Measurements from ENCODE around the gene CDH26. TPM values are rescaled to one million over a fixed set of nuclear protein-coding genes. Genes with fewer than 3 reads are reported as not detected.

The CDH26 gene
- polyA plus RNA-seq, 1 experiment: 0.18 TPM

DNA sequence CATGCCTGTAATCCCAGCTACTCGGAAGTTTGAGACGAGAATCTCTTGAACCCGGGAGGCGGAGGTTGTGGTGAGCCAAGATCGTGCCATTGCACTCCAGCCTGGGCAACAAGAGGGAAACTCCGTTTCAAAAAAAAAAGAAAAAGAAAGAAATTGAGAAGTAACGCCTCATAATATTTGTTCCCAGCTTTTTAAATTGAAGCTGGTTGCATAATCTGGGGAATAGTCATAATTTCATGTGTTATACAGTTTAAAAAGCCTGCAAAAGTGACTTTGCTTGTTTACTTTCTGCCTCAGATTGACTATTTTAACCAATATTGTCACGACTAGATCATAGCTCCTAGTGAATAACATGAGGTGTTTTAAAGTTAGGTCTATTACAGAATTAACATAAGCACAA is 10.8 kb upstream of the CDH26 start:
- peaks cover 7% of the 10 kb centered on the region for H3K36me3 ChIP-seq (ENCODE audit: control insufficient read depth, insufficient read depth, low read length)
- no peak overlapping the region for H3K4me3 ChIP-seq (ENCODE audit: low read depth, low read length)
- TF ChIP-seq, protein P1, sequence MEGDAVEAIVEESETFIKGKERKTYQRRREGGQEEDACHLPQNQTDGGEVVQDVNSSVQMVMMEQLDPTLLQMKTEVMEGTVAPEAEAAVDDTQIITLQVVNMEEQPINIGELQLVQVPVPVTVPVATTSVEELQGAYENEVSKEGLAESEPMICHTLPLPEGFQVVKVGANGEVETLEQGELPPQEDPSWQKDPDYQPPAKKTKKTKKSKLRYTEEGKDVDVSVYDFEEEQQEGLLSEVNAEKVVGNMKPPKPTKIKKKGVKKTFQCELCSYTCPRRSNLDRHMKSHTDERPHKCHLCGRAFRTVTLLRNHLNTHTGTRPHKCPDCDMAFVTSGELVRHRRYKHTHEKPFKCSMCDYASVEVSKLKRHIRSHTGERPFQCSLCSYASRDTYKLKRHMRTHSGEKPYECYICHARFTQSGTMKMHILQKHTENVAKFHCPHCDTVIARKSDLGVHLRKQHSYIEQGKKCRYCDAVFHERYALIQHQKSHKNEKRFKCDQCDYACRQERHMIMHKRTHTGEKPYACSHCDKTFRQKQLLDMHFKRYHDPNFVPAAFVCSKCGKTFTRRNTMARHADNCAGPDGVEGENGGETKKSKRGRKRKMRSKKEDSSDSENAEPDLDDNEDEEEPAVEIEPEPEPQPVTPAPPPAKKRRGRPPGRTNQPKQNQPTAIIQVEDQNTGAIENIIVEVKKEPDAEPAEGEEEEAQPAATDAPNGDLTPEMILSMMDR (IDR thresholded peaks at IDR 0.05; ENCODE audit: insufficient read depth, low read depth, low read length): no peak
- ChIA-PET CTCF (interaction anchor here (1.1 to 1.7 kb wide), 5 partner anchors 8 to 259 kb away, joined by 3 to 9 read pairs (median 5); no protein-coding TSS in a partner anchor), POLR2A (no interaction called here)
- DNase-seq (ENCODE audit: low read depth): no peak
- no peaks in the 10 kb centered on the region for H3K27me3 ChIP-seq (ENCODE audit: control insufficient read depth, insufficient read depth, low read length)

DNA sequence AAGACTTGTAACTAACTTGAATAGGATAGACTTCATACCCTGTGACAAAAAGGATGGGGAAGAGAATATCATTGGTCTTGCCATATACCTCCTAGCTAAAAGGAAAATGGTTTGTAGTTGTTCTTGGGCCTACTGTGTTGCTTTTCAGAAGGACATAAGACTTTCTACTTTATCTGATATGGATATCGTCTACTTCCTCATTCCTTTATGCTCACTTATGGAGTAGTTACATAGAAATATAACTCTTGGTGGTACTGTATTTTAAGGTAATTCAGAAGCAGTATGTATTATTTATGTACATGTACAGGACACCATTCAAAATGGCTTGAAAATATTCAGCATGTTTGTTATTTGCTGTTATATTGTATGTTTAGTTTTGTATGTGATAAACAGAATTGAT is 10.0 kb upstream of the CDH26 start:
- no peak for DNase-seq (ENCODE audit: low read depth)
- ChIA-PET POLR2A (no interaction called here), CTCF (interaction anchor here (0.6 to 2.2 kb wide), 7 partner anchors 8 to 262 kb away, joined by 3 to 11 read pairs (median 4); partner anchors contain the start of genes FAM217B, PPP1R3D and SYCP2)
- H3K27me3 ChIP-seq (ENCODE audit: control insufficient read depth, insufficient read depth, low read length): no peaks in the 10 kb centered on the region
- TF ChIP-seq, protein P1 (IDR thresholded peaks at IDR 0.05; ENCODE audit: insufficient read depth, low read depth, low read length): no peak
- H3K4me3 ChIP-seq (ENCODE audit: low read depth, low read length): no peak overlapping the region
- H3K36me3 ChIP-seq (ENCODE audit: control insufficient read depth, insufficient read depth, low read length): peaks cover 7% of the 10 kb centered on the region

DNA sequence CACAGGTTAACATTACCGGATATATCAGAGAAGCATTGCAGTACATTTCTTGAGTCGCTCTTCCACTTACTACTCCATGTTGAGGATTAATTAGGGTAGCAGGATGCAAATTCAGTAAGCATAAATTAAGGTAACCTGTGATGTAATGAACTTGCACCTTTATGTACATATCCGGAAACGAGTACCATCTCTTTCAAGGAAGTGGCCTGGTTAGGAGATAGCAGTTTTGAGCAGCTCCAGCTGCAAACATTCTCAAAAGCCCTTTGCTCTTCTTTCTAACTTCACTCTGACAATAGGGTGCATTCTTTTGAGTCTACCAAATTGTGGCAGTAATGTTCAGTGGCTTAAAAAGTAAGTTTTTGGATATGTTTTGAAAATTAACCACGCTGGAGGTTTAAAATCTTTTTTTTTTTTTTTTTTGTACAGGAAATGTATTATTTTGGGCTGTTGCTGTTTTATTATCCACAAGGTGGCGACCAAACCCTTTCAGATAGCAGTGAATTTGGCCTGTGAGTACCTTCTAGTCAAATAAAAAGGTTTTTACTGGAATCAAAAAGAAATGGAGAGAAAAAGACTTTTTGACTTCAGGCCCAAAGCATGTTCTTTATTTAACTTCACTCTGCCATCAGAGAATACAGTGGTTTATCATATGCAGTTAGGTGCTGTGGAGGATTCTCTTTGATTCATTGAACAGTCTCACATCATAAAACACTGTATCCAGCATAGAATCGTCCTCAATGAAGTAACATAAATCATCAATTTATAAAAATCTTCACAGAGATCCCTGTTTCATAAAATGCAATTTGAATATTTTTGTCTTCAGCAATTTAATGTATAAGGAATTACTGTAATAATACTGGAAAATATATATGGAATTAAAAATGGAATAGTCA is 9.1 kb upstream of the CDH26 start:
- Histone ChIP-seq H3K4me3 (ENCODE audit: low read depth, low read length) (no peak overlapping the region), H3K36me3 (ENCODE audit: control insufficient read depth, insufficient read depth, low read length) (peaks cover 4% of the 10 kb centered on the region; the same call in 1 of the 2 replicates), H3K27me3 (ENCODE audit: control insufficient read depth, insufficient read depth, low read length) (no peaks in the 10 kb centered on the region)
- no peak for DNase-seq (ENCODE audit: low read depth)
- POLR2A ChIA-PET: no interaction called here
- CTCF ChIA-PET: interaction anchor here (0.6 to 2.2 kb wide), 8 partner anchors 9 to 262 kb away, joined by 3 to 11 read pairs (median 6); partner anchors contain the start of genes FAM217B, PPP1R3D and SYCP2
- TF ChIP-seq, protein P1 (IDR thresholded peaks at IDR 0.05; ENCODE audit: insufficient read depth, low read depth, low read length): peak; percentile 67

DNA sequence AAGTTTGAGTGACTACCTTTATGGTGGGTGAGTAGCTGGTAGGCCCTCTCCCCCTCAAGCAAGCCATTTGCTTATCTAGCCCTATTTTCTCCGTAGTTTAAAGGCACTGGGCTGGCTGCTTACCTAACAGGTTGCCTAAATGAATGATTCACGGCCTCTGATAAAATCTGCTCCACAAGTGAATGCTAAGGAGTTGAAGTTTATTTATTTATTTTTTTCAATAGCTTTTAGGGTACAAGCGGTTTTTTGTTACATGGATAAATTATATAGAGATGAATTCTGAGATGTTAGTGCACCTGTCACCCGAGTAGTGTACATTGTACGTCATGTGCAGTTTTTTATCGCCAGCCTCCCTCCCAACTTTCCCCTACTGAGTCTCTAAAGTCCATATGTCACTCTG is 8.3 kb upstream of the CDH26 start:
- H3K4me3 ChIP-seq (ENCODE audit: low read depth, low read length): no peak overlapping the region
- H3K27me3 ChIP-seq (ENCODE audit: control insufficient read depth, insufficient read depth, low read length): no peaks in the 10 kb centered on the region
- ChIA-PET CTCF (interaction anchor here (0.7 to 2.9 kb wide), 7 partner anchors 9 to 261 kb away, joined by 3 to 12 read pairs (median 7); partner anchors contain the start of genes FAM217B, PPP1R3D and SYCP2), POLR2A (no interaction called here)
- no peaks in the 10 kb centered on the region for H3K36me3 ChIP-seq (ENCODE audit: control insufficient read depth, insufficient read depth, low read length)
- TF ChIP-seq, protein P1 (IDR thresholded peaks at IDR 0.05; ENCODE audit: insufficient read depth, low read depth, low read length): no peak
- no peak for DNase-seq (ENCODE audit: low read depth)

DNA sequence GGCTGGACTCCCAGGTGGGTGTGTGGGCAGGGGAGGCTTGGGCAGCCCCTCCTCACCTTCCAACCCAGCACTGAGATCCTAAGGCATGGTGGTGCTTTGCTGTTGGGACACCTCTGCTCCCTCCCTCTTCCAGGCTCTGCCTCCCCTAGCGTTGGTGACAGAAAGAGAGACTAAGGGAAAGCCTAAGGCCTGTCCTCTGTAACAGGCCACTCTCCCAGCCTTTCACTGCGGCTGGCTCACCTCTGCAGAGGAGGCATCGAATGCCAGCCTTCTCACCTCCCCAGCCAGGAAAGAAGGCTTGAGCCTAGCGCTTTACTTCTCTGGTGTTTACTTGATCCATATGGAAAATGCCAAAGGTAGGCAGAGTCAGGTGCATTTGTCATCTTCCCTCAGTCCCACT is 3.5 kb upstream of the CDH26 start:
- H3K4me3 ChIP-seq (ENCODE audit: low read depth, low read length): no peak overlapping the region
- ChIA-PET CTCF (interaction anchor here (1.1 to 2.6 kb wide), 6 partner anchors 8 to 102 kb away, joined by 3 to 11 read pairs (median 6); partner anchors contain the start of gene SYCP2), POLR2A (no interaction called here)
- no peak for DNase-seq (ENCODE audit: low read depth)
- TF ChIP-seq, protein P1 (IDR thresholded peaks at IDR 0.05; ENCODE audit: insufficient read depth, low read depth, low read length): no peak
- no peaks in the 10 kb centered on the region for H3K27me3 ChIP-seq (ENCODE audit: control insufficient read depth, insufficient read depth, low read length)
- H3K36me3 ChIP-seq (ENCODE audit: control insufficient read depth, insufficient read depth, low read length): no peaks in the 10 kb centered on the region
